SJSA1 (cell line): ENCODE results near the gene AANAT. TPM values are rescaled to one million over a fixed set of nuclear protein-coding genes. Genes with fewer than 3 reads are reported as not detected.

Source experiments
- DNase-seq, 2 experiments: peaks; one replicate each; pipeline ENCODE4 v3.0.0-alpha.2; 2015 to 2020; ENCODE audit warnings: low spot score in 2 of 2, low read depth in 1 of 2
- H3K27ac ChIP-seq: fragments of 250-450 bp; sonication (Bioruptor Pico); 2 replicates; pipeline ENCODE4 v1.5.1; 2020; ENCODE audit warnings: mild to moderate bottlenecking, moderate library complexity
- H3K27me3 ChIP-seq: fragments of 250-450 bp; sonication (Bioruptor Pico); replicated peaks from 2 replicates; pipeline ENCODE4 v1.5.1; 2020; ENCODE audit warnings: mild to moderate bottlenecking, moderate library complexity
- H3K36me3 ChIP-seq: fragments of 250-450 bp; sonication (Bioruptor Pico); 2 replicates; pipeline ENCODE4 v1.5.1; 2020; ENCODE audit warnings: mild to moderate bottlenecking
- H3K4me1 ChIP-seq: fragments of 250-450 bp; sonication (Bioruptor Pico); replicated peaks from 2 replicates; pipeline ENCODE4 v1.6.1; 2021; ENCODE audit warnings: mild to moderate bottlenecking
- H3K4me3 ChIP-seq: fragments of 250-450 bp; sonication (Bioruptor Pico); 2 replicates; pipeline ENCODE4 v1.5.1; 2020; ENCODE audit warnings: mild to moderate bottlenecking
- H3K9me3 ChIP-seq: fragments of 250-450 bp; sonication (Bioruptor Pico); replicated peaks from 2 replicates; pipeline ENCODE4 v1.5.1; 2020; ENCODE audit warnings: mild to moderate bottlenecking
- total RNA-seq: library from RNA; depleted of rRNA; stranded (reverse); fragments of >200 nt; shearing (Covaris generic); gene quantifications from 2 replicates; pipeline ENCODE4 v1.2.3, GENCODE V29; 2014; rRNA removed

AANAT gene
- total RNA-seq, 1 experiment from 2014 or later, result not detected

GRCh38 chr17:76519048-76519966, 51.9 kb downstream of the AANAT start:
- no peaks in the 10 kb centered on the region; the same call in 1 of the 2 replicates for H3K9me3 ChIP-seq
- H3K4me1 ChIP-seq, result peaks cover 34% of the 10 kb centered on the region
- no peaks in the 10 kb centered on the region for H3K27me3 ChIP-seq
- no peak for DNase-seq
- no peak overlapping the region for H3K4me3 ChIP-seq
- no peaks in the 10 kb centered on the region for H3K36me3 ChIP-seq
- no peak overlapping the region for H3K27ac ChIP-seq

Other genes with a start within 250 kb of the AANAT start
- gene RNF157, start 227.1 kb upstream of the AANAT start, total RNA-seq, result 4.6 and 9.4 TPM in 2 replicates
- 7.6 and 13.7 TPM in 2 replicates for gene UBALD2, start 202.3 kb upstream of the AANAT start, total RNA-seq
- 2.0 and 4.7 TPM in 2 replicates for gene QRICH2, start 159.3 kb upstream of the AANAT start, total RNA-seq
- 49.4 and 65.4 TPM in 2 replicates for gene PRPSAP1, start 113.7 kb upstream of the AANAT start, total RNA-seq
- gene SPHK1, start 83.0 kb upstream of the AANAT start, total RNA-seq, result 135 and 173 TPM in 2 replicates
- gene UBE2O, start 14.5 kb upstream of the AANAT start, total RNA-seq, result 18.6 and 29.7 TPM in 2 replicates
- 5.8 and 9.2 TPM in 2 replicates for gene RHBDF2, start 33.8 kb downstream of the AANAT start, total RNA-seq
- 4.4 and 5.2 TPM in 2 replicates for gene CYGB, start 70.1 kb downstream of the AANAT start, total RNA-seq
- gene PRCD, start 72.4 kb downstream of the AANAT start, total RNA-seq, result 0.13 TPM in 1 of 2 replicates, not detected in the other
- 0.84 TPM in 1 of 2 replicates, not detected in the other for gene ST6GALNAC2, start 118.3 kb downstream of the AANAT start, total RNA-seq
- gene ST6GALNAC1, start 176.2 kb downstream of the AANAT start, total RNA-seq, result not detected in 2 replicates
- gene MXRA7, start 243.4 kb downstream of the AANAT start, total RNA-seq, result 362 and 546 TPM in 2 replicates